ENCODE measurements around the gene COL4A4.

The COL4A4 gene

DNA sequence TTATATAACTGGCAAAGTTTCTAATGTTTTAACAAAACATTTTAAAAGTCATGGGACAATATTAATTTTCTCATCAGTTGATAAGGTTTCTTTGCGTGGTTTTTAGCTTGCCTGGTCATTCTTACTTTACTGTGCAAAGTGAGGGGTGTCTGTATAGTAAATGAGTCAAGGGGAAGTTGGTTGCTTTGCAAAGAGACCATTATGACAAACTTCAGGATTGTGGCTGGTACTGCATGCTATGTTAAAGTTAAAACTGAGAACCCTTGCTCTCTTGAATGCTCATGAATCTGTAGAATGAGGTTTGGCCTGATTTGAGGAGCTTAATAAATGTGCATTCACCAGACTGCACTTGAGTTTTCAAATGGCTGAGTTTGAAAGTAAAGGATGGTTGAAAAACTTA, 47.0 kb downstream of the COL4A4 start:
- H3K27ac ChIP-seq: no peak overlapping the region
- no peak for TF ChIP-seq CTCF (conservative IDR thresholded peaks at IDR 0.05)

DNA sequence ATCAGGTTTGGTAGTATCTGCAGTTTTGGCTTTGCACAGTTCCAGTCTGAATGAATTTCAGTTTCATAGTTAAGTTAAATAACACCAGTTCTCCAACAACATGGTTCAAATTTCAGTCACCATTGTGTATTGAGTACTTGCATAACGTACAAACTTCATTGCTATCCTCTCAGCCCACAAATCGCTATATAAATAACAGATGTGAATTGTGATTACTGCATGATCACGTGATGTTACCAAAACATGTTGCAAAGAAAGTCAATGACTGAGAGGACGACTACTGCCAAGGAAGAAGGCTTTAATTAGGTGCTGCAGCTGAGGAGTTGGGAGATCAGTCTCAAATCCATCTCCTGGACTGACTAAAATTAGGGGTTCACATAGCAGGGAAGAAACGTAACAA, 48.2 kb downstream of the COL4A4 start:
- no peak for TF ChIP-seq CTCF (conservative IDR thresholded peaks at IDR 0.05)
- no peak overlapping the region for H3K27ac ChIP-seq

DNA sequence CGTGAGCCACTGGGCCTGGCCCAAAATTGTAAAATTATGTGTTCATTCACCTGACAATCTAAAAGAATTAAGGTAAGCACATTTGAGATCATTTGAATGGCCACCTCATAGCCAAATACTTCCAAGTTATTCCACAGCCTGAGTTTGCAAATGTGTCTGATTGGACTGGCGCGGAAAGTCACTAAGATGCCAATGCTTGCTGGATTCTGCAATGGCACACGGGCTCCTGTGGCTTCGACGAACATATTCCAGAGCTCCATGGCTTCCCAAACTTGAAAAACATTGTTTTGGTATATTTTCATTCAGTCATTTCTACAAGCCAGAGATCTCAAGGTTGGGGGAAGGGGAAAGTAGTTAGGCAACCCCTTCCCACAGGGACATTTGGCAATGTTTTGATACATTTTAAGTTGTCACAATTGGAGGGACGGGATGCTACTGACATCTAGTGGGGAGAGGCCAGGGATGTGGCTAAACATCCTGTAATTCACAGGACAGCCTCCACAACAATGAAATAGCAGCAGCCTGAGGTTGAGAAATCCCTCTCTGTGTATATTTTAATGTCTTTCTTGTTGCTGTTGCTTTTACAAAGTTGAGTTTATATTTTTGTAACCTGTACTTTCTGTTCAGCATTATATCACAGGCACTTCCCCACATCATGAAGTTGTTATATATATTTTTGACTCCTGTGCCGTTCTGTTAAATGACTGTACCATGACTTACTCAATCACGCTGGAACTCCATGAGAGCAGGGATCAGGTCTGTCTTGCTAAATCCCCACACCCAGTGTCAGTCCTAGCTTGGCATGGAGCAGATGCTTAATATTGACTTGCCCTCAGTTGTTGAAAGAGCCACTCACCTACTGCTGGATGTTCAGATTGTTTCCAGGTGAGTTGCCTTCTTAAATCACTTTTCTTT, 56.9 kb downstream of the COL4A4 start:
- TF ChIP-seq CTCF (conservative IDR thresholded peaks at IDR 0.05): peak; percentile 94
- no peak overlapping the region for H3K27ac ChIP-seq

DNA sequence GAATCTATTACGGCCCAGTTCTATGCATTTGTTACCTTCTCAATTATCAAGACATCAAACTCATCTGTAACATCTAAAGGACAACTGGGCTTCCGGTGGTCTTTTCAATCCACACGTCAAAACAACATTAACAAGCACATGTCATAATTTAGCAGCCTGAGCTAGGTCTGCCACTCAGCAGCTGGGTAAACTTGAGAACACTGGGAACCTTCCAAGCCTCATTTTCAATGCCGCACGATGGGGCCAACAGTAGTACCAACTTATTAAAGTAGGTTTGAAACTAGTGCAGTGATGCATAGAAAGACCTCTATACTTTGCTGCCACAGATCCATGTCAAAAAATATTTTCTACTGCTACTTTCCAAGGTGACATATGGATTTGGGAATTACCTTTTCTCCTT, 60.4 kb downstream of the COL4A4 start:
- no peak for TF ChIP-seq CTCF (conservative IDR thresholded peaks at IDR 0.05)

DNA sequence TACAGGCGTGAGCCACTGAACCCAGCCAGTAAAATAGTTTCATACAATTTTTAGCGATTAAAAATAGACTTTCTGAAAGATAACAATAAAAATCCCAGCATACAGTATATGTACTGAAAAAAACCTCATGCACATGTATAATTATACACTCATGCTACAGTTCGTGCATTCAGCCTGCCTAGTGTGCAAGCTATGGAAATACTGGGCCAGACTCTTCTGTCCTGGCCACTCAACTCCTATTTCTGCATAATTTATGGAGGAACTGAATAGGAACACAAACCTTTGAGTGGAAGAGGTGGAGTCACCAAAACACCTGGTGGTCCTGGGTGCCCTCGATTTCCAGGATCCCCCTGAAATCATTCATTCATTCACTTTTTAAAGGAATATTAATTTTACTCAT, 64.7 kb downstream of the COL4A4 start:
- TF ChIP-seq CTCF (conservative IDR thresholded peaks at IDR 0.05): no peak
- H3K27ac ChIP-seq: no peak overlapping the region

More for the DNA sequence above, 60.4 kb downstream of the COL4A4 start:
- no peak overlapping the region for H3K27ac ChIP-seq

DNA sequence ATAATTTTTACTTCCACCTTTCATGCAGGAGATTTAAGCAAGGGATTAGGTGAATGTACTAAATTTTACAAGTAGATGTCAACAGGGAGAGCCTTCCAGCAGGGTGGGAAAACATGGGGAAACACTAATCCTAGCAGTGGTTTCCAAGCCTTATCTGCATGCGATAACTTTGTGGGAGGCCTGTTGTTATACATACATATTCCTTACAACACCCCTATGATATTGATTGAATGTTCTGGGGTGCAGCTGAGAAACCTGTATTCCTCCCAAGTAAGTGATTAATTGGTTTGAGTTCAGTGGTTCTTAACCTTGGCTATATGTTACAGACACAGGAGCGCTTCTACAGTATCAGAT, 65.9 kb downstream of the COL4A4 start:
- TF ChIP-seq CTCF (conservative IDR thresholded peaks at IDR 0.05): no peak
- H3K27ac ChIP-seq: no peak overlapping the region

GRCh38 chr2:227097495-227098161, 66.4 kb downstream of the COL4A4 start:
- H3K27ac ChIP-seq: no peak overlapping the region
- TF ChIP-seq CTCF (conservative IDR thresholded peaks at IDR 0.05): no peak

Data from VCaP (cell line).